ENCODE data around the gene C2orf49. TPM values are rescaled to one million over a fixed set of nuclear protein-coding genes. Genes with fewer than 3 reads are reported as not detected.

Gene C2orf49
- total RNA-seq, 2 donors from 2014 or later: 17.5 to 18.4 TPM

DNA sequence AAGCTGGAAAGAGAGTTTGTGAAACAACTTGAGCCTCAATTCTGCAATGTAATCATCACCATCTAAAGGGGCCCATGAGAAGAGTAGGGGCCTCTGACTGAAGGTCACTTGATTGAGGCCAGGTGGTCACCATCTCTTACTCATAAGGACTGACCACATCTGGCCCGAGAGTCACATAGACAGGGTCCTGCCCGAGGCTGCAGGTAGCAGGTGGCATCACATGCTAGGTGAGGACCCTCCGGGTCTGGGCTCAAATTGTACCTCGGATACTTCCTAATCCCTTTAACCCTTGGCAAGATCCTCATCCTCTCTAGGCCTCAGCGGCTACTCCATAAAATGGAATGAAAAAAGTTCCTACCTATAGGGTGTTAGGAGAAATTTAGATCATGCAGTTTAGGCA, 44.8 kb downstream of the C2orf49 start:
- DNase-seq (ENCODE audit: low spot score) (no peak), ATAC-seq (ENCODE audit: insufficient number of reproducible peaks, low FRiP score, low read depth) (no peak)
- Histone ChIP-seq H3K36me3 (peaks cover 13% of the 10 kb centered on the region), H3K4me3 (no peak overlapping the region), H3K27ac (peak overlapping the region in 1 of 2 donors; percentile 76), H3K9me3 (no peaks in the 10 kb centered on the region), H3K4me1 (ENCODE audit: control insufficient read depth in 1 of 2, low read depth in 2 of 2) (peaks cover 22 to 49% of the 10 kb centered on the region in 2 donors), H3K27me3 (replicated peaks; ENCODE audit: insufficient read depth) (no peaks in the 10 kb centered on the region)
- TF ChIP-seq, protein P1, sequence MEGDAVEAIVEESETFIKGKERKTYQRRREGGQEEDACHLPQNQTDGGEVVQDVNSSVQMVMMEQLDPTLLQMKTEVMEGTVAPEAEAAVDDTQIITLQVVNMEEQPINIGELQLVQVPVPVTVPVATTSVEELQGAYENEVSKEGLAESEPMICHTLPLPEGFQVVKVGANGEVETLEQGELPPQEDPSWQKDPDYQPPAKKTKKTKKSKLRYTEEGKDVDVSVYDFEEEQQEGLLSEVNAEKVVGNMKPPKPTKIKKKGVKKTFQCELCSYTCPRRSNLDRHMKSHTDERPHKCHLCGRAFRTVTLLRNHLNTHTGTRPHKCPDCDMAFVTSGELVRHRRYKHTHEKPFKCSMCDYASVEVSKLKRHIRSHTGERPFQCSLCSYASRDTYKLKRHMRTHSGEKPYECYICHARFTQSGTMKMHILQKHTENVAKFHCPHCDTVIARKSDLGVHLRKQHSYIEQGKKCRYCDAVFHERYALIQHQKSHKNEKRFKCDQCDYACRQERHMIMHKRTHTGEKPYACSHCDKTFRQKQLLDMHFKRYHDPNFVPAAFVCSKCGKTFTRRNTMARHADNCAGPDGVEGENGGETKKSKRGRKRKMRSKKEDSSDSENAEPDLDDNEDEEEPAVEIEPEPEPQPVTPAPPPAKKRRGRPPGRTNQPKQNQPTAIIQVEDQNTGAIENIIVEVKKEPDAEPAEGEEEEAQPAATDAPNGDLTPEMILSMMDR (IDR thresholded peaks at IDR 0.05): no peak

DNA sequence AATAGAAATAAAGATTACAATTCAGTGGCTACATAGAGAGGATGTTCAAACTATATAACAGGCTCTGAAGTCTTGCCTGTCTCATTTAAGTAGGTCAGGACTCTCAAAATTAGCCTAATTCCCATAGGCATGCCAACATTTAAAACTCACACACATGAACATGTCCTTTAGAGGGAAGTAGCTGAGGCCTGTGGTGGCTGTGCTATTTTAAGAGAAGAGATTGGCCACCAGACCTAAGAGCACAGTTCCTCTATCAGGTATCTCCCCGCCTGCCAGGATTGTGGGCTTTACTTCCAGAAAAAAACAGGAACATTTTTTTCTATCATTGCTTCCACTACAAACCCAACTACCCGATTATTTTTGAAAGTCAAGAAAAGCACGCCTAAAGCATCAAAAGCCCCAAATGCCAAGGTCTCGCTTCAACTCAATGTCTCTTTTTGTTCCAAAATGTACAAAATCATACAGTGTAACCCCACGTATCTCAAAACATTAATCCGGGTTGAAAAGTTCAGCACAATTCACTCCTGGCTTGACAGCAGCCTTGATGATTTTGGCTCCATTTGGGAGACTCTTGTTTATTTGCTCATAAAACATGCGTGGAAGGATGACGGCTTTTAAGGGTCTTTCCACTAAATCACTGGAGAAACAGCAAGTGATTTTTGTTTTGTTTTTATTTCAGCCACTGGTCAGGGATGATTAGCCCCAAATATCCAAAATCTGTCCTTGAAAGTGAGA, 46.3 kb downstream of the C2orf49 start:
- TF ChIP-seq, protein P1 (IDR thresholded peaks at IDR 0.05): no peak
- H3K4me1 ChIP-seq (ENCODE audit: control insufficient read depth in 1 of 2, low read depth in 2 of 2): peaks cover 27 to 54% of the 10 kb centered on the region in 2 donors
- no peaks in the 10 kb centered on the region for H3K27me3 ChIP-seq (replicated peaks; ENCODE audit: insufficient read depth)
- no peak overlapping the region for H3K4me3 ChIP-seq
- no peak for ATAC-seq (ENCODE audit: insufficient number of reproducible peaks, low FRiP score, low read depth)
- H3K36me3 ChIP-seq: peaks cover 13% of the 10 kb centered on the region
- no peaks in the 10 kb centered on the region for H3K9me3 ChIP-seq
- DNase-seq (ENCODE audit: low spot score): no peak
- peak overlapping the region; percentile 34 to 43 for H3K27ac ChIP-seq

DNA sequence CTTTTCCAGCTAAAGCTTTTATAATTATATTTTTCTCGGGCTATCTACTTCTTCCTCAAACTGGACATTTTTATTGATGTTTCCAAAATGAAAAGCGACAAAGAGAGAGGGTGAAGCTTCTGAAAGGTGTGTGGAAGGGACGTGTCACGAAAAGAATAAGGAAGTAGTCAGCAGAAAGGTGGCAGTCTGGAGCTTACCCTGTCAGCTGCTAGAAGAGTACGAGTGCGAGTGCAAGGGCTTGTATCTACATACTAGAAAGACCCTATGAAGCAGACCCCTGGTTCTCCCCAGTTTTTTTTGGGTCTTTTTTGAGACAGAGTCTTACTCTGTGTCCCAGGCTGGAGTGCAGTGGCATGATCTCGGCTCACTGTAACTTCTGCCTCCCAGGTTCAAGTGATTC, 46.9 kb downstream of the C2orf49 start:
- DNase-seq (ENCODE audit: low spot score) (no peak), ATAC-seq (ENCODE audit: insufficient number of reproducible peaks, low FRiP score, low read depth) (no peak)
- Histone ChIP-seq H3K4me3 (no peak overlapping the region), H3K4me1 (ENCODE audit: control insufficient read depth in 1 of 2, low read depth in 2 of 2) (peaks cover 29 to 56% of the 10 kb centered on the region in 2 donors), H3K27me3 (replicated peaks; ENCODE audit: insufficient read depth) (no peaks in the 10 kb centered on the region), H3K36me3 (peaks cover 13% of the 10 kb centered on the region), H3K27ac (peak overlapping the region; percentile 34 to 43), H3K9me3 (no peaks in the 10 kb centered on the region)
- TF ChIP-seq, protein P1 (IDR thresholded peaks at IDR 0.05): no peak

DNA sequence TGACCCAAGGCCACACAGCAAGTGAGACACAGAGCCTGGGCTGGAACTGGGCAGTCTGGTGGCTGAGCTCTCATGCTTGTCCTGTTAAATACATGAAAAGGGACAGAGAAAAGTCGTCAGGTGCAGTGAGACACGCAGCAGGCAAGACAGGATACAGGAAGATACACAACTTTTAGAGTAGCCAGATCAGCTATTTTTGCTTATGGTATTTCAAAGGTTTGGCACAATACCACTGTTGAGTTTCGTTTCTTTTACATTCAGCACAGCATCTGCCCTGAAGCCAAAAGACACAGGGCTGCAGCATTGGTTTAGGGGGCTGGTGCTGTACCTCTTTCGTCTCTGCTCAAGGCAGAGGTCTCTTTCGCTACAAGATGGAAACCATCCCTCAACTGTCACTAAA, 47.5 kb downstream of the C2orf49 start:
- no peak for ATAC-seq (ENCODE audit: insufficient number of reproducible peaks, low FRiP score, low read depth)
- Histone ChIP-seq H3K36me3 (peaks cover 13% of the 10 kb centered on the region), H3K27me3 (replicated peaks; ENCODE audit: insufficient read depth) (no peaks in the 10 kb centered on the region), H3K4me3 (no peak overlapping the region), H3K27ac (no peak overlapping the region), H3K9me3 (no peaks in the 10 kb centered on the region), H3K4me1 (ENCODE audit: control insufficient read depth in 1 of 2, low read depth in 2 of 2) (peaks cover 25 to 56% of the 10 kb centered on the region in 2 donors)
- no peak for DNase-seq (ENCODE audit: low spot score)
- TF ChIP-seq, protein P1 (IDR thresholded peaks at IDR 0.05): no peak

DNA sequence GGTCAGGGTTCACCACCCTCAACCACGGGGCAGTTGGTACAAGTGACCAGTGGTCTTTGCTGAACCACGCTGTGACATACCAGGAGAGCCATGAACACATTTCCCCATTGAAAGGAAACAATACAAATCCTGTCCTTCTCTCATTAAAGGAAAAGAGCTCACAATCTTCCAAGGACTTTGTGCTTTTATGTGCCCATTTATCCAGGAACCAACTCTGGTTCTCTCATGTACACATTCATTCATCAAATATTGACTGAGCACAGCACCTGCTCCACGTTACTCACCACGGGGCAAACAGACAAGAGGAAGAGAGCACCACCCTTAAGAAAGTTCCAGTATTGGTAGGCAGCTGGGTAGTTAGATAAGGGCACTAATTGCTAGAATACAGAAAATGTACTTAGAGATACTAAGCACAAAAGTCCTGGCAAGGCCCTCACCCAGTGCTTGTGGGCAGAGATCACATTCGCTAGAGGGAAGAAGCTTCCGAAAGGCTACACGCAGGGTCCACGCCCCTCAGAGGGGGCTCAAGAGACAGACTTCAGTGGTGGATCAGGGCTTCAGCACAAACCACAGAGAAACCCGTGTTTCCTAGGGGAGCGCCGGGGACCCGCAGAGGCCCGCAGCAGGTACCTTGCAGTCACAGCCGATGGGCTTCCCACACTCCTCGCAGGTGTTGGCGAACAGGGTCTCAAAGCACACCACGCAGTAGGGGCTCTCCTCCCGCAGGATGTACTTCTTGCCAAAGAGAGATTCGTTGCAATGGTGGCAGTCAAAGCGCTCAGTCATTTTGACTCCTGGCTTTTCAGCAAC, 48.6 kb downstream of the C2orf49 start:
- Histone ChIP-seq H3K4me1 (ENCODE audit: control insufficient read depth in 1 of 2, low read depth in 2 of 2) (peaks cover 16 to 55% of the 10 kb centered on the region in 2 donors), H3K4me3 (no peak overlapping the region), H3K27me3 (replicated peaks; ENCODE audit: insufficient read depth) (no peaks in the 10 kb centered on the region), H3K36me3 (peaks cover 13% of the 10 kb centered on the region), H3K27ac (no peak overlapping the region), H3K9me3 (no peaks in the 10 kb centered on the region)
- ATAC-seq (ENCODE audit: insufficient number of reproducible peaks, low FRiP score, low read depth) (no peak), DNase-seq (ENCODE audit: low spot score) (no peak)
- TF ChIP-seq, protein P1 (IDR thresholded peaks at IDR 0.05): no peak

Measured in thoracic aorta (tissue), 2 donors.